ENCODE data around the gene ADORA2B.
"Not testable (repeated sequence)": the region's sequence is repeated elsewhere in the genome, so short reads cannot be mapped to it uniquely, and the experiment has no call there.

ADORA2B gene

GRCh38 chr17:15908378-15908777, 36.6 kb upstream of the ADORA2B start:
- DNase-seq (ENCODE audit: low spot score), result no peak
- ChIA-PET CTCF (no interaction called here), POLR2A (ENCODE audit: low non-redundant PET) (no interaction called here)
- no peak for TF ChIP-seq CTCF (conservative IDR thresholded peaks at IDR 0.05; ENCODE audit: low read depth)
- H3K27ac ChIP-seq, result no peak overlapping the region

- POLR2A ChIA-PET (ENCODE audit: low non-redundant PET), result no interaction called here
- no peak for DNase-seq (ENCODE audit: low spot score)
- no peak for TF ChIP-seq CTCF (conservative IDR thresholded peaks at IDR 0.05; ENCODE audit: low read depth)
- CTCF ChIA-PET, result no interaction called here
- H3K27ac ChIP-seq, result no peak overlapping the region
These were observed 35.4 kb upstream of the ADORA2B start for GRCh38 chr17:15909481-15909991.

GRCh38 chr17:15910791-15911190, 34.1 kb upstream of the ADORA2B start:
- no peak for TF ChIP-seq CTCF (conservative IDR thresholded peaks at IDR 0.05; ENCODE audit: low read depth)
- peak; percentile 16 for DNase-seq (ENCODE audit: low spot score)
- ChIA-PET POLR2A (ENCODE audit: low non-redundant PET) (interaction anchor here (0.5 kb wide), 1 partner anchor 81 kb away, joined by 3 read pairs; no protein-coding TSS in a partner anchor), CTCF (no interaction called here)
- H3K27ac ChIP-seq, result no peak overlapping the region

- DNase-seq (ENCODE audit: low spot score); POLR2A ChIA-PET (ENCODE audit: low non-redundant PET); H3K27ac ChIP-seq; CTCF ChIA-PET: not testable (repeated sequence)
These were observed 33.2 kb upstream of the ADORA2B start for GRCh38 chr17:15911701-15912100.

GRCh38 chr17:15912416-15912955, 32.4 kb upstream of the ADORA2B start:
- TF ChIP-seq CTCF (conservative IDR thresholded peaks at IDR 0.05; ENCODE audit: low read depth), result no peak
- CTCF ChIA-PET, result no interaction called here
- DNase-seq (ENCODE audit: low spot score), result no peak
- H3K27ac ChIP-seq, result no peak overlapping the region
- POLR2A ChIA-PET (ENCODE audit: low non-redundant PET), result no interaction called here

GRCh38 chr17:15913826-15914225, 31.1 kb upstream of the ADORA2B start:
- H3K27ac ChIP-seq, result no peak overlapping the region
- TF ChIP-seq CTCF (conservative IDR thresholded peaks at IDR 0.05; ENCODE audit: low read depth), result no peak
- no peak for DNase-seq (ENCODE audit: low spot score)
- ChIA-PET POLR2A (ENCODE audit: low non-redundant PET) (no interaction called here), CTCF (no interaction called here)

GRCh38 chr17:15914400-15915170, 30.3 kb upstream of the ADORA2B start:
- H3K27ac ChIP-seq, result no peak overlapping the region
- POLR2A ChIA-PET (ENCODE audit: low non-redundant PET), result no interaction called here
- CTCF ChIA-PET, result interaction anchor here (0.5 kb wide), 1 partner anchor 27 kb away, joined by 7 read pairs; no protein-coding TSS in a partner anchor
- DNase-seq (ENCODE audit: low spot score), result no peak
- no peak for TF ChIP-seq CTCF (conservative IDR thresholded peaks at IDR 0.05; ENCODE audit: low read depth)
